Left hindlimb (tissue), 1 donor: Measurements from ENCODE around the gene LIN7A.

ENCODE experiments used
- DNase-seq: peaks from one replicate; pipeline ENCODE4 v3.0.0-alpha.2; 2018

Gene LIN7A

GRCh38 chr12:80937391-80938238 lies at the start of gene LIN7A:
LIN7A (minus strand) TSS chr12:80937934; CDS start chr12:80937722, 212 bp downstream.
- no peak for DNase-seq

- no peak for DNase-seq
Observed at GRCh38 chr12:80986224-80986623, 48.5 kb upstream of the LIN7A start.

GRCh38 chr12:80979816-80980215 lies 42.1 kb upstream of the LIN7A start:
- no peak for DNase-seq

DNA sequence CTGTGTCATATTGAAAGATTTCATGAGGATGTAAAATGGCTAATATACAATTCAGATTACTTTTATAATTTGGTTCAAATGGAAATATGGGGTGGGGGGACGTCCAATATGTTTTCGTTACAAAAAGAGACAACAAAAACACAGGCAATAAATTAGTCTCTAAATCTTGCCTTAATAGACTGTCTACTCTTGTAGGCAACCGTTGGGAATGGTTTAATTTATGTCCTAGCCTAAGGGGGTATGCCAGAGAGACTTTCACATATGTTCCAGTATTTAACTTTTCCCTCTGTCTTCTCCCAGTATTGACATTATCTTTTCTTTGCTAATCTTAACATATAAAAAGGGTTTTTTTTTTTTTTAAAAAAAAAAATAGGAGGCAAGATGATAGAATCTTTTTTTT lies 41.5 kb upstream of the LIN7A start:
- no peak for DNase-seq

GRCh38 chr12:80977346-80977745 lies 39.6 kb upstream of the LIN7A start:
- DNase-seq: no peak

- DNase-seq: no peak
Observed at GRCh38 chr12:80968326-80968725, 30.6 kb upstream of the LIN7A start.

DNA sequence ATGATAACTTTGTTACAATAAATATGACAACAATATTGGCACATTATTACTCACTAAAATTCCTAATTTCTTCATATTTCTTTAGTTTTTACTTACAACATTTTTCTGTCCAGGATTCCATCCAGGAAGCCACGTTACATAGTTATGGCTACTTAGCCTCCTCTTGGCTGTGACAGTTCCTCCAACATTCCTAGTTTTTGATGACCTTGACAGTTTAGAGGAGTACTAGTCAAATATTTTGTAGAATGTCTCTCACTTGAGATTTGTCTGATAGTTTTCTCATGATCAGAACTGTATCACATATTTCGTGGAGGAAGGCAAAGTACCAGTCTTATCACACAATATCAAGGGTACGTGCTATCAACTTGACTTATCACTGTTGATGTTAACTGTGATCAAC lies 29.8 kb upstream of the LIN7A start:
- DNase-seq: no peak

- DNase-seq: no peak
Observed at GRCh38 chr12:80966001-80966400, 28.3 kb upstream of the LIN7A start.

GRCh38 chr12:80958162-80958561 lies 20.4 kb upstream of the LIN7A start:
- no peak for DNase-seq

- no peak for DNase-seq
Observed at GRCh38 chr12:80954857-80955520, 17.3 kb upstream of the LIN7A start.

GRCh38 chr12:80952443-80952842 lies 14.7 kb upstream of the LIN7A start:
- DNase-seq: no peak

- DNase-seq: no peak
Observed at GRCh38 chr12:80946591-80946990, 8.9 kb upstream of the LIN7A start.

GRCh38 chr12:80943338-80943737 lies 5.6 kb upstream of the LIN7A start:
- DNase-seq: no peak

GRCh38 chr12:80941916-80942315 lies 4.2 kb upstream of the LIN7A start:
- DNase-seq: no peak

DNA sequence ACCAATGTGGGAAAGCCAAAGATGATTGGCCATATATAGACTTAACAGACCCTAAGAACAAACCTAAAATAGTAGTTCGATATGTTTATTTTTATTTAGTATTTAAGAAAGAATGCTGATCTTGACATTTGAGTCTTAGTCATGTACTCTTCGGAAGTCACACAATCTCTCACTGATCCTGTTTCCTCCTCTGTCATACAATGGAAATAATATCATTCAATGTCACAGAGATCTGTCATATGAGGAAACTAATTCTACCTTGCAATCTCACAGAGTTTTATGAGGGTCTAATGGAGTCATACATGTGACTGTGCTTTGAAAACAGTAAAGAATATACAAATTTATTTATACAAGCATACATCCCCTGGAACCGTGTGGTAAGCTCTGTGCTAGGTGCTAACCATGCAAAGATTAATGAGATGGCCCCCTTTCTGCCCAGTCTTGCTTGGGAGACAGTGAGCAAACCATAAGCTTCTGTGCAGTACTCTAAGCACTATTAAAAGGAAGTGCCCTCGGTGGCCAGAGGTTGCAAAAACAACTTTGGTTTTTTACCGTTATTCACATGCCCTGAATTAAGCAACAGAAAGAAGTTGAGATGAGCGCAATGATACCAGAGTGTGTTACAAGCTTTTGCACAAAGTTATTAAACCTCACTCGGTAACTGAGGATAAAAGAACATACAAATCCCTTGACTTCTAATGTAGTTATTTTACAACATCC lies 1.7 kb upstream of the LIN7A start:
- DNase-seq: no peak

DNA sequence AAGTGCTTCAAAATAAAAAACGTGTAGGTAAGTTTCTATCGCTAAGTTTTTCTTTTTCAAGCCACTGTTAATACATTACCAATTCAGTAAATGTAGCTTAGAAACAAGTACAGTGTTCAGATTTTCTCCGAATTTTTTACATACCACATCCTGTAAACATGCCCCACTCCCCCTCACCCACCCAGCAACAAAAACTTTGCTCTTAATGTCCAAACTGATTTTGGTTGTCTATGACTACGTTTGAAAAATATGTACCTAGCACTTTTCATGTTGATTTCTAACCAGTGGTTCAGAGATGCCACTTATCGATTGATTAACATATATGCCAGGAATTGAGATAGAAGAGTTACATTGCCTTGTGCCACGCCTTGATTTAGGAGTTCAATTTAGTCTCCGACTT lies 663 bp upstream of the LIN7A start:
- no peak for DNase-seq

- DNase-seq: peak; percentile 73
Observed at GRCh38 chr12:80936642-80937390, 918 bp downstream of the LIN7A start.

GRCh38 chr12:80936353-80936641 lies 1.4 kb downstream of the LIN7A start:
- no peak for DNase-seq

DNA sequence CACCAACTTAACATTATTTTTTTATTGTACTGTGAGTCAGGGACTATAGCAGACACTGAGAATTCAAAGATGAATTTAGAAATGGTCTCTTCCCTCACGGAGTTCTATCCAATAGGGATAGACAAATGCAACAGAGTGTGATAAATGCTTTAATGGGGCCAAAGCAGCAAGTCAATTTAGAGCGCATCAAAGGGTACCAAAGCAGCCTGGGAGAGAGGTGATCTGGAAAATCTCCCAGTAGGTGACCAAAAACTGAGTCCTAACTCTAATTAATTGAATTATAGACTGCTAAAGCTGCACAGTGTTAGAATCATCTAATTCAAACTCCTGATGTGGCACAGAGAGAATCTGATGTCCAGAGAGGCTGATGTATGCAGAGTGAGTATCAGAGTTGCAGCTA lies 2.6 kb downstream of the LIN7A start:
- no peak for DNase-seq

DNA sequence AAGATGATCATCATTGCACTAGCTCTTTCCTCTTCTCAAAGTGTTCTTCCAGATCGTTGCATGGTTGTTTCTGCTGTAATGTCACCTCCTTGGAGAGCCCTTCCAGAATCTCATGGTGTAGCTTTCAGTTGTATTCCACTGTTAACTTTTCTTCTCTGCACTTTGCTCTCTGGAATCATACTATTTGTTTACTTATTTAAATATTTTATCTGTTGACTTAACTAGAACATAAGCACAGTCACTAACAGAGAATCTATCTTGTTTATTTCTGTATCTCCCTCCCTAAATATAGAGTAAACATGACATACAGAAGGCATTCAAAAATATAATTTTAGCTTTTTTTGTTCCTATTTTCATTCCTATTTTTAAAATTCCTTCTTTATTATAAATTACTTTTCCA lies 11.8 kb downstream of the LIN7A start:
- no peak for DNase-seq

DNA sequence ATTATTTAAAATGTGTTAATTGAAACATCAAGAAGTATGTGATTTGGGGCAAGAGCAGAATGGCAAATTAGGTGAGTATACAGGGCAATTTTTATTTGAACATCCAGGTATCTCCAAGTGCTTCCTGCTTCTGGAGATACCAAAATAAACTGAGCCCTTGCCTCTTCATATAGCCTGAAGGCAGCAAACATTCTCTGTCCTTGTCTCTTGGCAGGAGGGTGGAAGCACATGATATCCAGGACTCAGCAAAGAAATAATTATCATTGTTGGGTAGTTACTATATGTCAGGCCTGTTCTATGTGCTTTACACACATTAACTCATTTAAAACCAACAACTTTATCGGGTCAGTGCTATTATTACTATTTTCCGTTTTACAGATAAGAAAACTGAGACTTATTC lies 12.5 kb downstream of the LIN7A start:
- no peak for DNase-seq

DNA sequence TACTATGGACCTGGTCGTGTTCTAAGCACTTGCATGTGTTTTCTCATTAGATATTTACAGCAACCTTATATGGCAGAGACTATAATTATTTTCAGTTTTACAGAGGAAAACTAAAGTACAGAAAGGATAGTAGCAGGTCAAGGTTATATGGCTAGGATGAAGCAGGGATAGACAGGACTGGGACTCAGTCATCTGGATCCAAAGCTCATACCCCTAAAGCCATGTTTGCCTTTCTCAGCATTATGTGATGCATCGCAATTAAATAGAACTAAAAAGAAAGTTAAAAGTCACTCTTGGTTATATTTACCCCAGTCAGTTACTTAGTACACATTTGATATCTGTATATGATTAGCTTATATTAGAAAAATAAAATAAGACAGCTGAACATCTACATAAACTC lies 13.3 kb downstream of the LIN7A start:
- DNase-seq: no peak

GRCh38 chr12:80920006-80920405 lies 17.7 kb downstream of the LIN7A start:
- DNase-seq: no peak
